ENCODE measurements around the gene LRRC73.
A peak's percentile ranks its signal among the peaks of the same experiment; 100 is the strongest.
"Not testable (repeated sequence)": the region's sequence is repeated elsewhere in the genome, so short reads cannot be mapped to it uniquely, and the experiment has no call there.

LRRC73 gene

DNA sequence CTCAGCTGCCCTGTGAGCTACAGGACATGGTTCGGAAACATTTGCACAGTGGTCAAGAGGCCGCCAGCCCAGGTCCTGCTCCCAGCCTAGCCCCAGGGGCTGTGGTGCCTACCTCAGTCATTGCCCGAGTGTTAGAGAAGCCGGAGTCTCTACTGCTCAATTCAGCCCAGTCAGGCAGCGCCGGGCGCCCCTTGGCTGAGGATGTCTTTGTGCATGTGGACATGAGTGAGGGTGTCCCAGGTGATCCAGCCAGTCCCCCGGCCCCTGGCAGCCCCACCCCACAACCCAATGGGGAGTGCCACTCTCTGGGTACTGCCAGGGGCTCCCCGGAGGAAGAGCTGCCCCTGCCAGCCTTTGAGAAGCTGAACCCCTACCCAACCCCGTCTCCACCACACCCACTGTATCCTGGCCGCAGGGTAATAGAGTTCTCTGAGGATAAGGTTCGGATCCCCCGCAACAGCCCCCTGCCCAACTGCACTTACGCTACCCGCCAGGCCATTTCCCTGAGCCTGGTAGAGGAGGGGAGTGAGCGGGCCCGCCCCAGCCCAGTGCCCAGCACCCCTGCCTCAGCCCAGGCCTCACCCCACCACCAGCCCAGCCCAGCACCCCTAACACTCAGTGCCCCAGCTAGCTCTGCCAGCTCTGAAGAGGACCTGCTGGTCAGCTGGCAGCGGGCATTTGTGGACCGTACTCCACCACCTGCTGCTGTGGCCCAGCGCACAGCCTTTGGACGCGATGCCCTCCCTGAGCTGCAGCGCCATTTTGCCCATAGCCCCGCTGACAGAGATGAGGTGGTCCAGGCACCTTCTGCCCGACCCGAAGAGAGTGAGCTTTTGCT is 5.2 kb downstream of the LRRC73 start:
- no peak overlapping the region for H3K4me3 Mint-ChIP-seq
- H3K27me3 Mint-ChIP-seq (ENCODE audit: low read depth): peaks cover 20% of the 10 kb centered on the region
- H3K4me1 Mint-ChIP-seq (ENCODE audit: low read depth): peaks cover 5% of the 10 kb centered on the region
- peaks cover 30% of the 10 kb centered on the region for H3K36me3 Mint-ChIP-seq (ENCODE audit: low read depth)
- H3K27ac Mint-ChIP-seq: no peak overlapping the region
- H3K9me3 Mint-ChIP-seq: no peaks in the 10 kb centered on the region

GRCh38 chr6:43503443-43503842 is 6.7 kb downstream of the LRRC73 start:
- Mint-ChIP-seq H3K27ac (no peak overlapping the region), H3K4me1 (ENCODE audit: low read depth) (no peaks in the 10 kb centered on the region), H3K27me3 (ENCODE audit: low read depth) (peaks cover 10% of the 10 kb centered on the region), H3K36me3 (ENCODE audit: low read depth) (peaks cover 31% of the 10 kb centered on the region), H3K9me3 (no peaks in the 10 kb centered on the region), H3K4me3 (no peak overlapping the region)

DNA sequence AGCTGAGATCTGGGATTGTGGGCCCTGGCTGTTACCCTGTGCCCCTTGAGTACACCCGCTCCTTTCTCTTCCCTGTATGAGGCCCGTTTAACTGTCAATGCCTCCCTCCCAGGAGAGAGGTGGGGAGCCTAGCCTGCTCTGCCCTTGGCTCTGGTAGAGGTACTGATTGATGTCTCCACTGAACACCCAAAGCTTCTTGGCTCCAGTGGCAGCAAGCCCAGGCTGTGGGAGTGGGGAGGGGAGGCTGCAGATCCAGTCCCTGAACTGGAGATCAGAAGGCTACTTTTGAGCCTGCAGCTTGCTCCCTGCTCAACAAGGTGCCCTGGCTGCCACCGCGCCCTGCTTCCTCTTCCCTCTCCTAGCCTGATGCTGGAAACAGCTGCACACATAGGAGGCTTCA is 7.5 kb downstream of the LRRC73 start:
- peaks cover 2% of the 10 kb centered on the region for H3K27me3 Mint-ChIP-seq (ENCODE audit: low read depth)
- H3K4me3 Mint-ChIP-seq: no peak overlapping the region
- H3K36me3 Mint-ChIP-seq (ENCODE audit: low read depth): peaks cover 31% of the 10 kb centered on the region
- H3K27ac Mint-ChIP-seq: no peak overlapping the region
- H3K9me3 Mint-ChIP-seq: no peaks in the 10 kb centered on the region
- no peaks in the 10 kb centered on the region for H3K4me1 Mint-ChIP-seq (ENCODE audit: low read depth)

DNA sequence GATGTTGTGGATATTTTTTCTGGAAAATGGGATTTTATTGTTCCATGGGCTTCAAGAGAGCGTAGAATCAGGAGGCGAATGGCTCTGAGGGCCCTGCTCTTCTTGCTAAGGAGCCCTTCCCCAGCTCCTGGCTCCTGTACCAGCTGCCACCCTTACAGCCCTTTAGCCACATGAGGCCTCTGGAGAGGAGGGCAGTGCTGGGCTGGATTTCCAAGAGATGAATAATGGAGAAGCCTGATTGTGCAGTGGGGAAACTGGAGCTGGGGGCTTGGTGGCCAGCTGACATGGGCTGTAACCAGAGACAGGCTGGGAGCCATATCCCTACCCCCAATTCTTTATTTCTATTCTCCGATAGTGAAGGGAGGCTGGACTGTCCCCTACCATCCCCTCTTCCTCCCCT is 9.2 kb downstream of the LRRC73 start:
- no peak overlapping the region for H3K27ac Mint-ChIP-seq
- peaks cover 26% of the 10 kb centered on the region for H3K36me3 Mint-ChIP-seq (ENCODE audit: low read depth)
- no peaks in the 10 kb centered on the region for H3K9me3 Mint-ChIP-seq
- no peak overlapping the region for H3K4me3 Mint-ChIP-seq
- H3K27me3 Mint-ChIP-seq (ENCODE audit: low read depth): no peaks in the 10 kb centered on the region
- no peaks in the 10 kb centered on the region for H3K4me1 Mint-ChIP-seq (ENCODE audit: low read depth)

DNA sequence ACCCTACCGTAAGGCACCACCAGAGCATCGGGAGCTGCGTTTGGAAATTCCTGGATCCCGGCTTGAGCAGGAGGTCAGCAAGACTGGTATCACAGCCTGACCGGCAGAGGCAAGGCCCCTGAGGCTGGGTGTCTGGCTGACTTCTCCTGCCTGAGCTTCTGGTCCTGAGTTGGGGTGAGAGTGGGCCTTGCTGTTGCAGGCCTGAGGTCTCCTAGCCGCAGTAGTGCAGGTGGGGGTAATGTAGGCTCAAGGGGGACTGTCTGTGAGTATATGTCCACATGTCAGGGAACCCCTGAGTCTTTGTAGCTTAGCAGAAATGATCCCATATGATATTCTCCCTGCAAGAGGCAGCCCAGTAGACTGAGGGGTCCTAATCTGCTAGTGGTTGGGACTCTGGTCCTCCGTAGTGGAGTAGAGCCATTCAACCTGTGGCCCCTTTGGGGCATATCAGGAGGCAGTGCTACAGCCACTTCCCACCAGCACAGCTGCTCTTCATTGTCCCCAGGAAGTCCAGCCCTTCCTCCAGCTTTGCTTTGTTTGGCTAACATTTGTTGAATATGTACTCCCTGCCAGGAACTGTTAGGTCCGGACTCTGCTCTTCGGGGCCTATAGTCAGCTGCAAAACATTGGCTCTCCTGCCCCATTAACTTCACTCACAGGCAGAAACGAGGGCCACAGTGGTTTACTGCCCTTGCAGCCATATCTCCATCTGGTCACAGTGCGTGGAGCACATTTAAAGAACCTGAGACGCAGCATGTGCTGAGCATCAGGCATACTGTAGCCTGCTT is 10.9 kb downstream of the LRRC73 start:
- no peak overlapping the region for H3K27ac Mint-ChIP-seq
- no peaks in the 10 kb centered on the region for H3K9me3 Mint-ChIP-seq
- H3K4me1 Mint-ChIP-seq (ENCODE audit: low read depth): peaks cover 8% of the 10 kb centered on the region
- no peaks in the 10 kb centered on the region for H3K27me3 Mint-ChIP-seq (ENCODE audit: low read depth)
- peaks cover 24% of the 10 kb centered on the region for H3K36me3 Mint-ChIP-seq (ENCODE audit: low read depth)
- H3K4me3 Mint-ChIP-seq: no peak overlapping the region

DNA sequence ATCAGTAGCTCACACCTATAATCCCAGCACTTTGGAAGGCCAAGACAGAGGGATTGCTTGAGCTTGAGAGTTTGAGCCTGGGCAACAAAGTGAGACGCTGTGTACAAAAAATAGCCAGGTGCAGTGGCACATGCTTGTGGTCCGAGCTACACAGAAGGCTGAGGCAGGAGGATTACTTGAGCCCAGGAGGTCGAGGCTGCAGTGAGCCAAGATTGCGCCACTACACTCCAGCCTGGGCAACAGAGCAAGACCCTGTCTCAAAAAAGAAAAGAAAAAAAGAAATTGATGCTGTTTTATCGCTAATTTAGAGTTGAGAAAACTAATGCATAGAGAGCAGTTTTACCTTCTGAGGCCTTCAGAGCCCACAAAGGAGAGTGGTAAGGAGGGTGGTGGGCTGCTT is 11.9 kb downstream of the LRRC73 start:
- Mint-ChIP-seq H3K4me1 (ENCODE audit: low read depth) (peaks cover 13% of the 10 kb centered on the region), H3K36me3 (ENCODE audit: low read depth) (peaks cover 21% of the 10 kb centered on the region)
- not testable (repeated sequence) for H3K4me3 Mint-ChIP-seq; H3K9me3 Mint-ChIP-seq; H3K27me3 Mint-ChIP-seq (ENCODE audit: low read depth); H3K27ac Mint-ChIP-seq

GRCh38 chr6:43497689-43498088 is 12.5 kb downstream of the LRRC73 start:
- Mint-ChIP-seq H3K27ac (no peak overlapping the region), H3K4me3 (no peak overlapping the region), H3K27me3 (ENCODE audit: low read depth) (no peaks in the 10 kb centered on the region), H3K9me3 (no peaks in the 10 kb centered on the region), H3K4me1 (ENCODE audit: low read depth) (peaks cover 16% of the 10 kb centered on the region), H3K36me3 (ENCODE audit: low read depth) (peaks cover 21% of the 10 kb centered on the region)

- Mint-ChIP-seq H3K9me3 (no peaks in the 10 kb centered on the region), H3K4me3 (no peak overlapping the region), H3K27ac (no peak overlapping the region), H3K4me1 (ENCODE audit: low read depth) (peaks cover 16% of the 10 kb centered on the region), H3K36me3 (ENCODE audit: low read depth) (peaks cover 16% of the 10 kb centered on the region), H3K27me3 (ENCODE audit: low read depth) (no peaks in the 10 kb centered on the region)
Measured at GRCh38 chr6:43497129-43497396, 13.1 kb downstream of the LRRC73 start.

- peaks cover 16% of the 10 kb centered on the region for H3K4me1 Mint-ChIP-seq (ENCODE audit: low read depth)
- no peaks in the 10 kb centered on the region for H3K9me3 Mint-ChIP-seq
- H3K27me3 Mint-ChIP-seq (ENCODE audit: low read depth): no peaks in the 10 kb centered on the region
- H3K36me3 Mint-ChIP-seq (ENCODE audit: low read depth): peaks cover 13% of the 10 kb centered on the region
- no peak overlapping the region for H3K27ac Mint-ChIP-seq
- H3K4me3 Mint-ChIP-seq: no peak overlapping the region
Measured at GRCh38 chr6:43496370-43497128, 13.6 kb downstream of the LRRC73 start.

- H3K4me1 Mint-ChIP-seq (ENCODE audit: low read depth): peaks cover 16% of the 10 kb centered on the region
- peak overlapping the region; percentile 80 for H3K27ac Mint-ChIP-seq
- H3K36me3 Mint-ChIP-seq (ENCODE audit: low read depth): peaks cover 8% of the 10 kb centered on the region
- H3K4me3 Mint-ChIP-seq: no peak overlapping the region
- H3K9me3 Mint-ChIP-seq: no peaks in the 10 kb centered on the region
- no peaks in the 10 kb centered on the region for H3K27me3 Mint-ChIP-seq (ENCODE audit: low read depth)
Measured at GRCh38 chr6:43495409-43495941, 14.7 kb downstream of the LRRC73 start.

DNA sequence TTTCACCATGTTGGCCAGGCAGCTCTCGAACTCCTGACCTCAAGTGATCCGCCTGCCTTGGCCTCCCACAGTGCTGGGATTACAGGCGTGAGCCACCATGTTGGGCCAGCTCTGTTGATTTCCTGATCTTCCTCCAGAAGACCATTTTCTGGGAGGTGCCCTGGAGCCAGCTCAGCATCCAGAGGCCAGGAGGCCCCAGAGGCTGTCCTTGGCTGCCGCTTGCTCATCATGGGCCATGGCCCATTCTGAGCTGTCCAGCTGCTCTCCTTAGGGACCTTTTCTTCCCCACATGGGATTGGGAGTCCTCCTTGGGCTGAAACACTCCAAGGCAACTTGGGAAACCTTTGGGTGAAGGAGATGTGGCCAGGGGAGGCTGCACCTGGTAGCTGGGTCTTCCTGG is 15.4 kb downstream of the LRRC73 start:
- Mint-ChIP-seq H3K9me3 (no peaks in the 10 kb centered on the region), H3K27me3 (ENCODE audit: low read depth) (no peaks in the 10 kb centered on the region), H3K36me3 (ENCODE audit: low read depth) (peaks cover 11% of the 10 kb centered on the region), H3K27ac (no peak overlapping the region), H3K4me1 (ENCODE audit: low read depth) (peaks cover 20% of the 10 kb centered on the region), H3K4me3 (no peak overlapping the region)

DNA sequence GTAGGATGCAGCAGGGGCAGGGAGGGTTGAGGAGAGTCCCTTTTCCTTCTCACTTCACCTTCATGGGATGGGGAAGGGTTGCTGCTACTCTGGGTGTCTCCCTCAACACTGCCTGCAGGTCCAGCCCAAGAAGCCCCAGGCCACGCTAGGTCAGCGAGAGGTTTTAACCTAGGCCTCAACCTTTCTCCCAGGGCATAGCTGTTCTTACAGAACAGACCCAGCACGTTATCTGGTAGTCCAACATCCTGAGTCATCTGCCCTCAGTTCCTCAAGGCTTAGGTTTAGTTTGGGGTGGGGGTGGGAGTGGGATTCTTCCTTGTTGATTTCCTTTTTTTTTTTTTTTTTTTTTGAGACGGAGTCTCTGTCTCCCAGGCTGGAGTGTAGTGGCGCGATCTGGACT is 15.8 kb downstream of the LRRC73 start:
- H3K27ac Mint-ChIP-seq: peak overlapping the region; percentile 41
- H3K9me3 Mint-ChIP-seq: no peaks in the 10 kb centered on the region
- no peak overlapping the region for H3K4me3 Mint-ChIP-seq
- no peaks in the 10 kb centered on the region for H3K27me3 Mint-ChIP-seq (ENCODE audit: low read depth)
- H3K36me3 Mint-ChIP-seq (ENCODE audit: low read depth): peaks cover 7% of the 10 kb centered on the region
- peaks cover 20% of the 10 kb centered on the region for H3K4me1 Mint-ChIP-seq (ENCODE audit: low read depth)

- H3K4me3 Mint-ChIP-seq: no peak overlapping the region
- no peaks in the 10 kb centered on the region for H3K9me3 Mint-ChIP-seq
- peaks cover 5% of the 10 kb centered on the region for H3K36me3 Mint-ChIP-seq (ENCODE audit: low read depth)
- no peaks in the 10 kb centered on the region for H3K27me3 Mint-ChIP-seq (ENCODE audit: low read depth)
- H3K4me1 Mint-ChIP-seq (ENCODE audit: low read depth): peaks cover 22% of the 10 kb centered on the region
- peak overlapping the region; percentile 41 for H3K27ac Mint-ChIP-seq
Measured at GRCh38 chr6:43493833-43494232, 16.3 kb downstream of the LRRC73 start.

DNA sequence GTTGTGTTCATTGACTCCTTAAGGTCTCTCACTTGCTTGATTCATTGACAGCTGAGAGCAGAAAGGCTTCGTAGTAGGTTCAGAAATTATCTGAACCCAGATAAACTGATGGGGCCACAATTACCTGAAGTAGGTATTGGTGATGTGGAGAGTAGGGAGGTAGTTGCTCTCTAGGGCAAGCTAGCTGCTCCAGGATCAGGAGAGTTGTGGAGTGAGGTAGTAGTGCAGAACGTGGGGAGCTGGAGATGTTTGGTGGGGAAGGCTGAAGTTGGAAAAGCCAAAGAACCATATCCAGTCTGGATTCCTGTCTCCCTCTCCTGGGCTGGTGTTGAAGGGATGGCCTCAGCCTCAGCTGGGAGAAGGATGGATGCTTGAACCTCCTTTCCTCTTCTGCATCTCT is 16.9 kb downstream of the LRRC73 start:
- Mint-ChIP-seq H3K27ac (no peak overlapping the region), H3K4me1 (ENCODE audit: low read depth) (peaks cover 22% of the 10 kb centered on the region), H3K36me3 (ENCODE audit: low read depth) (peaks cover 5% of the 10 kb centered on the region), H3K27me3 (ENCODE audit: low read depth) (no peaks in the 10 kb centered on the region), H3K9me3 (no peaks in the 10 kb centered on the region), H3K4me3 (no peak overlapping the region)

All from T-helper 1 cell treated with Interleukin-12 subunit alpha and Interleukin-12 subunit beta and Interleukin-4 antibody, amounts not matched to agents 30 μg/mL and 1 μg/mL, for 36 hours (primary cell).